Measurements from ENCODE around the gene PMPCA. TPM values are rescaled to one million over a fixed set of nuclear protein-coding genes. Genes with fewer than 3 reads are reported as not detected.

Gene PMPCA
- total and polyA plus RNA-seq, 2 donors (not counting 3 experiments of a cell fraction or from before 2014, with no cell fraction given): 69.0 to 75.3 TPM

GRCh38 chr9:136368190-136368589 lies 42.3 kb upstream of the PMPCA start:
- Histone ChIP-seq H3K9me1 (replicated peaks; ENCODE audit: control insufficient read depth, extremely low read depth, insufficient read depth, low read length) (no peaks in the 10 kb centered on the region), H3K9me3 (replicated peaks; ENCODE audit: control insufficient read depth, insufficient read depth, low read length) (no peaks in the 10 kb centered on the region), H3K9ac (replicated peaks; ENCODE audit: extremely low read depth, insufficient read depth, low read length) (no peak overlapping the region), H4K20me1 (replicated peaks; ENCODE audit: control insufficient read depth, extremely low read depth, insufficient read depth, low read length) (no peaks in the 10 kb centered on the region), H3K36me3 (ENCODE audit: control insufficient read depth in 2 of 2, extremely low read depth in 1 of 2, insufficient read depth in 2 of 2, low read length in 2 of 2) (no peaks in the 10 kb centered on the region), H2AFZ (ENCODE audit: low read depth, low read length) (no peak overlapping the region), H3K4me1 (ENCODE audit: control insufficient read depth, extremely low read depth, insufficient read depth, low read length) (peaks cover 3% of the 10 kb centered on the region), H3K27me3 (ENCODE audit: control insufficient read depth in 2 of 2, insufficient read depth in 2 of 2, low read length in 2 of 2) (no peaks in the 10 kb centered on the region), H3K4me3 (replicated peaks in 1 of 3; ENCODE audit: insufficient read depth in 1 of 3, low read depth in 1 of 3, low read length in 3 of 3) (no peak overlapping the region), H3K27ac (ENCODE audit: insufficient read depth, low read depth, low read length) (no peak overlapping the region), H3K79me2 (ENCODE audit: control insufficient read depth, insufficient read depth, low read length) (no peaks in the 10 kb centered on the region), H3K4me2 (ENCODE audit: insufficient read depth, low read length) (no peak overlapping the region)
- FAIRE-seq (no peak), DNase-seq (ENCODE audit: low read depth, low spot score) (no peak)
- dilution Hi-C loops (cut with MboI; ENCODE audit: extremely low pct_ligation_motif_present, low sequenced_read_pairs) (no loop called here), intact Hi-C loops (cut with micrococcal nuclease) (no loop called here)
- POLR2A ChIA-PET: interaction anchor here (0.7 kb wide), 1 partner anchor 624 kb away, joined by 3 read pairs; no protein-coding TSS in a partner anchor
- BruUV-seq (replicated peaks): no TSS peak
- CTCF ChIA-PET: interaction anchor here (1.2 to 1.3 kb wide), 2 partner anchors 56 to 263 kb away, joined by 3 to 5 read pairs; no protein-coding TSS in a partner anchor
- TF ChIP-seq CTCF (IDR thresholded peaks at IDR 0.05; ENCODE audit: extremely low read depth in 1 of 2, insufficient read depth in 1 of 2, low read depth in 1 of 2, low read length in 2 of 2) (no peak), FOS (IDR thresholded peaks at IDR 0.05; ENCODE audit: borderline replicate concordance, insufficient read depth, low read length) (no peak), GATA2 (IDR thresholded peaks at IDR 0.05; ENCODE audit: insufficient read depth, insufficient read length, low read depth, low read length) (no peak), EZH2 (IDR thresholded peaks at IDR 0.05; ENCODE audit: borderline replicate concordance, low read depth, low read length, severe bottlenecking) (no peak), JUN (IDR thresholded peaks at IDR 0.05; ENCODE audit: borderline replicate concordance, insufficient read depth, insufficient read length, low read depth) (no peak), POLR2A (IDR thresholded peaks at IDR 0.05; ENCODE audit: low read depth, low read length) (no peak), POLR2AphosphoS5 (IDR thresholded peaks at IDR 0.05; ENCODE audit: insufficient read depth, low read depth, low read length) (no peak), MYC (IDR thresholded peaks at IDR 0.05; ENCODE audit: low read depth, low read length) (no peak), MAX (IDR thresholded peaks at IDR 0.05; ENCODE audit: insufficient read depth, insufficient read length) (no peak)

All from endothelial cell of umbilical vein (primary cell).